Esophagus muscularis mucosa (tissue), 4 donors: ENCODE measurements around the gene NEU1.

ENCODE experiments used
- EP300 ChIP-seq: sonication (generic); formaldehyde crosslinking; IDR thresholded peaks from one replicate; pipeline ENCODE4 v1.6.1; 2017; ENCODE audit warnings: antibody characterized with exemption
- POLR2A ChIP-seq: fragments of 450-650 bp; IDR thresholded peaks from one replicate; pipeline ENCODE4 v1.6.1; 2017; ENCODE audit warnings: antibody characterized with exemption, moderate library complexity, mild to moderate bottlenecking, low read depth
- POLR2AphosphoS5 ChIP-seq, 2 donors: sonication (generic); formaldehyde crosslinking; IDR thresholded peaks; one replicate each; pipeline ENCODE4 v1.6.1; 2017; ENCODE audit warnings: antibody characterized with exemption in 2 of 2
- TF ChIP-seq, protein P1 (sequence below), 3 experiments: fragments of 200-600 bp in 2 of 3; fragments of 450-650 bp in 1 of 3; sonication (generic) in 2 of 3; IDR thresholded peaks; one replicate each; pipeline ENCODE4 v1.5.1; 2017 to 2019; ENCODE audit warnings: antibody characterized with exemption in 3 of 3, mild to moderate bottlenecking in 2 of 3, moderate library complexity in 1 of 3

GRCh38 chr6:31899882-31900722 is 37.5 kb upstream of the NEU1 start:
- TF ChIP-seq, protein P1, sequence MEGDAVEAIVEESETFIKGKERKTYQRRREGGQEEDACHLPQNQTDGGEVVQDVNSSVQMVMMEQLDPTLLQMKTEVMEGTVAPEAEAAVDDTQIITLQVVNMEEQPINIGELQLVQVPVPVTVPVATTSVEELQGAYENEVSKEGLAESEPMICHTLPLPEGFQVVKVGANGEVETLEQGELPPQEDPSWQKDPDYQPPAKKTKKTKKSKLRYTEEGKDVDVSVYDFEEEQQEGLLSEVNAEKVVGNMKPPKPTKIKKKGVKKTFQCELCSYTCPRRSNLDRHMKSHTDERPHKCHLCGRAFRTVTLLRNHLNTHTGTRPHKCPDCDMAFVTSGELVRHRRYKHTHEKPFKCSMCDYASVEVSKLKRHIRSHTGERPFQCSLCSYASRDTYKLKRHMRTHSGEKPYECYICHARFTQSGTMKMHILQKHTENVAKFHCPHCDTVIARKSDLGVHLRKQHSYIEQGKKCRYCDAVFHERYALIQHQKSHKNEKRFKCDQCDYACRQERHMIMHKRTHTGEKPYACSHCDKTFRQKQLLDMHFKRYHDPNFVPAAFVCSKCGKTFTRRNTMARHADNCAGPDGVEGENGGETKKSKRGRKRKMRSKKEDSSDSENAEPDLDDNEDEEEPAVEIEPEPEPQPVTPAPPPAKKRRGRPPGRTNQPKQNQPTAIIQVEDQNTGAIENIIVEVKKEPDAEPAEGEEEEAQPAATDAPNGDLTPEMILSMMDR (IDR thresholded peaks at IDR 0.05) = no peak
- TF ChIP-seq POLR2A (no peak), POLR2AphosphoS5 (IDR thresholded peaks at IDR 0.05) (no peak), EP300 (no peak)
